Activated naive CD4-positive, alpha-beta T cell treated with Interleukin-2 at 50 U/mL for 16 hours (primary cell): ENCODE data around the gene MYT1.
A peak's percentile ranks its signal among the peaks of the same experiment; 100 is the strongest.

Experiments used
- DNase-seq: peaks from one replicate; pipeline ENCODE4 v3.0.0-alpha.2; 2020

The MYT1 gene

DNA sequence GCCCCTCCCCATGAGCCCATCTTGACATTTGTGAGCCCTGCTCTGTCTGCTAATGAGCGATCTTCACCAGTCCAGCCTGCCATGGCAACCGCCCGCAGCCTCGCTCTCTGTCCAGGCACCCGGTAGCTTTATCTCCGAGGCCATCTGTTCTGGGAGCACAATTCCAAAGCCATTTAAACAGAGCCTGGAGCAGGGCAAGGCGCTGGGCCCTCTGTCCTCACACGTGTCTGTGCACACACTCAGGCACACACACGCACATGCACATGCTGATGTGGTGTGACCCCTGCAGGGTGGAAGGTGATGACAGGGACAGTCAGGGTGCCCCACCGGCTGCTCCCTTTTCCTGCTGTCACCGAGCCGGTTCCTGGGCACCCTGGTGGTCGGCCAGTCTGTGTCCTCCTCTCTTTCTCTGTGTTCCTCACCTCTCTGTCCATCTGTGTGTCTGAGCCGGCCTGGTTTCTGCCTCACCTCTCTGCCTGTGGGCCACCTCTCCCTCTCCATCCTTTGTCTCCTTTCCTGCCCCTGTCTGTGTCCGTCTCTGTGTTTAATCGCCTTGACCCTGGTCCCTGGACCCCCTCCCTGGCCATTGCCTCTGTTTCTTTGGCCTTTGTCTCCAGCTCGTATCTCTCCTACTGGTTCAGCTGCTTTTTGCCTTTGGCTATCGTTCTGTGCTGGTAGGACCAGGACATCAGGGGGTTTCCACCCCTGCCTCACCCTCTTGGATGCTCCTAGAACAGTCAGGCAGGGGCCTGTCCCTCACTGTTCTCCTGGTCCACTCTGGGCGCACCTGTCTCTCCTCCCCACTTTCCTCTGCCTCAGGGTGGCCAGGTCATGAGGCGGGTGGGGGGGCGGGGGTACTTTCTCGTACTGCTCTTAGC, 8.8 kb upstream of the MYT1 start:
- no peak for DNase-seq

DNA sequence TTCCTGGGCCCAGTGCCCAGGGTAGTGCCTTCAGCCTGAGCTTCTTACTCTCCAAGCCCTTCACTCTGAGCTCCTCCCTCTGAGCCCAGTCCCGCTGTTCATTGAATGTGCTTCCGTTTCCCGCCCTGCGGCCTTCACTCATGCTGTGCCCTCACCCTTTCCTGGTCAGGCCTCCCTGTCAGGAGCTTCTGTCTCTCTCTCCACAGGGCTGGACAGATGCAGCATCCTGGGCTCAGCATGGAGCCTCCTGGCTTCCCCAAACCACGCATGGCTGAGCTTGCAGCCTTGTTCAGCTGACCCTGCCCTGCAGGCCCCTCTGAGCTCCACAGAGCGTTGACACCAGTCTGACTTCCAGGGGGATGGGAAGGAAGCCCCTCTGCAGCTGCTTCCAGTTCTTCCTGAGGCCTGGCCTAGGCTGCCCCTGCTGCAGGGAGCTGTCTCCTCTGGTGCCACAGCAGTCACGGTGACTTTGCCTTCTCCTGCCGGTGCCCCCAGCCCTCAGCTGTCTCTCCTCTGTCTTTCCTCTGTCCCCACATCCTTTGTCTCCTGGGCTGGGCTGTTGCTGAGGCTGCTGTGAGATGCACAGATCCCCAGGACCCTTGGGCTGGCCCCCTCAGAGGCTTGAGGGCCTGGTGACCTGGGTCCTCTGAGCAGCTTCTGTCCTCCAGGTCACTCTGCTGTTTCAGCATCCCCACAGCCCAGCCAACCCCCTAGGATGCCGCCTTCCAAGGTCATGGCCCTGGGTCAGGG, 7.9 kb upstream of the MYT1 start:
- no peak for DNase-seq

DNA sequence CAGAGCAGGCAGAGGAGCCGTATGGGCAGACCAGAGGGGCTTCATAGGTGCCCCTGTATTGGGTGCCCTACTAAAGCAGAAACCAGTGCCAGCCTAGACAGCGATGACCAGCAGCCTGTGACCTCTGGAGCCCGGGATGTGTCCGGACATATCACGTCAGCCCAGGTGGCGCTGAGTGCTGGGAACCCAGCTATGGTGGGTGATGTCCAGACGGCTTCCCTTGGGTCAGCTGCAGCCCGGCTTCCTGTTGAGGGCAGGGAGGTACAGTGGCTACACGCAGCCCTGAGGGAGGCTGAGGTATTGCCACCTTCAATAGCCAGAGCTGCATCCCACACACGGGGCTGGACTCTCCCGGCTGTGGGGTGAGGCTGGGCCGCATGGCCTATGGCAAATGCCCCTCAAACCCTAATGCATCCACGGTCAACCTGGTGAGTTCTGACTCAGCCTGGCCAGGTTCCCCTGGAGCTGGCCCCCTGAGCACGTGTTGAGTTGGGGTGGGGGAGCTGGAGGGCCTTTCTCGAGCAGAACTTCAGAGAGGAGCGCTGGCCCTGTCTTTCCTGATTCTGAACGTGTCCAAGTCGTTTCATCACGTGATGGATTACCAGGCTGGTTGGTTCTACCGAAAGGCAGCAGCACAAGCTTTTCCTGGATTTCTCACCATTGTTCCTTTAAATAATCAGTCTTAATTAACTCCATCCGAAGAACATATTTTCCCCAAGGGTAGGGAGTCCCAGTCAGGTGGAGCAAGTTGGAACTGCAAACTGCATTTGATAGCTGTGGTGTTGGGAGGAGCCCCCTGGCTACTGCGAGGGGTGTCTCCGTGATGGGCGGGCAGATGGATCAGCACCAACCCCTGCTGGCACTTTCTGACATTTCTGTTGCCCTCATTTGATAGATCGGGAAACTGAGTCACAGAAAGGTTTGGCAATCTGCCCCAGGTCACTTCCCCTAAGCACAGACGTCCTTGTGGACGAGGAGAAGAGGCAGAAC, 7.1 kb upstream of the MYT1 start:
- no peak for DNase-seq

DNA sequence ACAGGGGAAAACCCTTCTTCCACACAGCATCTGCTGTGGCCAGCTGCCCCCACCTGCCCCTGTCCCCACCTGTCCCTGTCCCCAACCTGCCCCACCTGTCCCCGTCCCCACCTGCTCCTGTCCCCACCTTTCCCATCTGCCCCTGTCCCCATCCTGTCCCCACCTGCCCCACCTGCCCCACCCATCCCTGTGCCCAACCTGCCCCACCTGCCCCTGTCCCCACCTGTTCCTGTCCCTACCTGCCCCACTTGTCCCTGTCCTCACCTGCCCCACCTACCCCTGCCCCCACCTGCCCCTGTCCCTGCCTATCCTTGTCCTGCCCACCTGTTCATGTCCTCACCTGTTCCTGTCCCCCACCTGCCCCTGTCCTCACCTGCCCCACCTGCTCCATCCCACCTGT, 6.4 kb upstream of the MYT1 start:
- DNase-seq: no peak

DNA sequence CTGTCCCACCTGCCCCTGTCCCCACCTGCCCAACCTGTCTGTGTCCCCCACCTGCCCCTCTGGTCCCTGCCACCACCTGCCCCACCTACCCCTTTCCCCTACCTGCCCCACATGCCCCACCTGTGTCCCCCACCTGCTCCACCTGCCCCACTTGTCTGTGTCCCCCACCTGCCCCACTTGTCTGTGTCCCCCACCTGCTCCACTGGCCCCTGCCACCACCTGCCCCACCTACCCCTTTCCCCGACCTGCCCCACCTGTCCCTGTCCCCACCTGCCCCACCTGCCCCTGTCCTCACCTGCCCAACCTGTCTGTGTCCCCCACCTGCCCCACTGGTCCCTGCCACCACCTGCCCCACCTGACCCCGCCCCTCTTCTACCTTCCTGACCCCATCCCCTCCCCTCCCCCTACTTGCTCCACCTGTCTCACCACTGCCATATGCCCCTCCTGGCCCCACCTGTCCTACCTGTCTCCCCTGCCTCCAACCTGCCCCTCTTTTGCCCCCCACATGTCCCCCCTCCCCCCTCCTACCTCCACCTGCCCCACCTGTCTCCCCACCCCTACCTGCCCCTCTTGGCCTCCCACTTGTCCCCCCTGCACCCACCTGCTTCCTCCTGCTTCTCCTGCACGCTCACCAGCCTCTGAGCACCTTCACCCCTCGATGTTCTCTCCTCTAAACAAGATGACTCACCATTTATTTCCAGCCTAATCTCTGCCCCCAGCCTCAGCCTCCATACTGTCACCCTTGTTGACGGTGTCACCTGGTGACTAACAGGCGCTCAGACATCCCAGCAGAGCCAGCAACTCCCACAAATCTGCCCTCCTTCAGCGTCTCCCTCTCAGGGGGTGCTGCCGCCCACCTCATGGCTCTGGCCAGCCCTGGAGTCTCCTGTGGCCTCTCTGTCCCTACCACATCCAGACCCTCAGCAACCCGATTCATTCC, 5.6 kb upstream of the MYT1 start:
- no peak for DNase-seq

DNA sequence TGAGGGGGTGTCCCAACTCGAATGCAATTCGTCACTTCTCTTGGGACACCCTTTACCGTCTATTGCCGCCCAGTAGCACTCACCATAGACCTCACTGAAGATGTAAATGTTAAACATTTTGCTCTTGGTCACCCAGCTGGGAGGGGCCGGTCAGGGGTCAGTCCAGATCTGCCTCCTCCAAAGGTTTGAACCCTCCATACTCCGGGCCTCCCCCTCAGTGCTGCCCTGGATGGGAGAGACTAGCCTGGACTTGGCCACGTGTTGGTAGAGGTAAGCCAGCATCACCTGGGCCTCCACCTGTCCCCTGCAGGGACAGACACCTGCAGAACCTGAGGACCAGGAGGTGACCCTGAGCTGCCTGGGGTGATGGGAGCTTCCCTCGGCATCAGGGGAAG, 5.0 kb upstream of the MYT1 start:
- DNase-seq: no peak

DNA sequence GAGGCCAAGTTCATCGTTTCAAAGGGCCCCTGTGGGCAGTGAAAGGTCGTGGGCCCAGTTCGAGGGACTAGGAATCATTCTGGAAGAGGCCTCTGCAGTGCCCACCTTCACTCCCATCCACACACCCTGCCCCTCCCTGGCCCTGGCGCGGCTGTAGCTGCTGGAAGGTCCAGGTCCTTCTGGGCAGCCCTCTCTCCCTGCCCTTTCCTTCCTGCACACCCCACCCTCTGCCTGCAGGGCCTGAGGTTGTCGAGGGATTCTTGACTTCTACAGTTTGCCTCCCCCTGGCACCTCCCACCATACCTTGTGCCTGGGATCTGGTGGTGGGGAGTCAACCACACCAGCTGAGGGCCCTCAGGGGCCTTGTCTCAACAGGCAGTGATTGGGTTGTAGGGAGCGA, 4.5 kb upstream of the MYT1 start:
- DNase-seq: no peak

DNA sequence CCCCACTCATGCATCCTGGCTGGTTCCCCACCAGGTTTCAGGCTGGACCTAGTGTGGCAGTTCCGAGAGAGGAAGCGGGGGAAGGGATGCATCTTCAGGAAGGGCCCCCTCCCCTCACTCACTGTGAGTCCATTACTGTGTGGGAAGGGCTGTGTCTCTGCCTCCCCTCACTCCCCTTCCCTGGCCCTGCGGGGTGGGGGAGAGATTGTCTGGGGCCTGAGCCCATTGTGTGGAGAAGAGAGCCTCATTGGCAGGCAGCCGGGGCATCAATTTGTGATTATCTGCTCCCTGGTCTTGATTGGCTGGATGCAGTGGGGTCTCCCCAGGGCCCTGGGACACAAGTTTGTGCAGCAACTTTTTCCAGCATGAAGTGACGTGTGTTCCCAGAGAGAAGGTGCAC, 4.1 kb upstream of the MYT1 start:
- no peak for DNase-seq

DNA sequence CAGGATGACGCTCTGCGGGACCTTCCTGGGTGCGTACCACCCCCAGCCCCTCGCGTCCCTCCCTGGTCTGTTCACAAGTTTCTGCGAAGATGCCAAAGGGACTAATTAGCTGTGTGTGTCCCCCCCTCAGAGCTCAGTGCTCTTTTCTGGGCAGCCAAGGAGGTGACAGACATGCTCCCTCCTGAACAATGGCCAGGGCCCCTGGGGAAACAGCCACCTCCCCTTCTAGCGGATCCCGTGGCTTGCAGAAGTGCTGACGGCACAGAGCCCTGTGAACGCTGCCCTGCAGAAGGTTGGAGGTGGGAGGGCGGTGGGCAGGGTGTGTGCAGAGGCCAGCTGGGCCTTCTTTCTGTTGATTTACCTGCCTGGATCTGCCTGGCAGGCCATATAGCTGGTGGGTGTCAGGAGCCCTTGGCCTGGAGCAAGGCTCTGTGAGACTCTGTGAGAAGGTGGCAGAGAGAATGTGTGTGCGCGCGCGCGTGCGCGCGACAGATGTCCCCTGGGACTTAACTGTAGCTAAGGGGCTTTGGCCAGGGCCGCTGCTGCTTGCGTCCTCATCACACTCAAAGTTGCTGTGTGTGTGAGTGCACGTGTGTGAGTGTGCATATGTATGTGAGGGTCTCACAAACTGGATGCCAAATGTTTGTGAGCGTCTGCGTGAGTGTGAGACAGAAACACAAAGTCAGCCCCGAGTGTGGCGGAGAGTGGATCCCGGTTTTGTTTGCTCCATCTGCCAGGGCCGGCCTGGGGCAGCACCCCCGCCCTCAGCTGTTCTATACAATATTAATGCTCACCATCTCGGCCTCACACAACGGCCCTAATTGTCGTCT, 3.5 kb upstream of the MYT1 start:
- no peak for DNase-seq

DNA sequence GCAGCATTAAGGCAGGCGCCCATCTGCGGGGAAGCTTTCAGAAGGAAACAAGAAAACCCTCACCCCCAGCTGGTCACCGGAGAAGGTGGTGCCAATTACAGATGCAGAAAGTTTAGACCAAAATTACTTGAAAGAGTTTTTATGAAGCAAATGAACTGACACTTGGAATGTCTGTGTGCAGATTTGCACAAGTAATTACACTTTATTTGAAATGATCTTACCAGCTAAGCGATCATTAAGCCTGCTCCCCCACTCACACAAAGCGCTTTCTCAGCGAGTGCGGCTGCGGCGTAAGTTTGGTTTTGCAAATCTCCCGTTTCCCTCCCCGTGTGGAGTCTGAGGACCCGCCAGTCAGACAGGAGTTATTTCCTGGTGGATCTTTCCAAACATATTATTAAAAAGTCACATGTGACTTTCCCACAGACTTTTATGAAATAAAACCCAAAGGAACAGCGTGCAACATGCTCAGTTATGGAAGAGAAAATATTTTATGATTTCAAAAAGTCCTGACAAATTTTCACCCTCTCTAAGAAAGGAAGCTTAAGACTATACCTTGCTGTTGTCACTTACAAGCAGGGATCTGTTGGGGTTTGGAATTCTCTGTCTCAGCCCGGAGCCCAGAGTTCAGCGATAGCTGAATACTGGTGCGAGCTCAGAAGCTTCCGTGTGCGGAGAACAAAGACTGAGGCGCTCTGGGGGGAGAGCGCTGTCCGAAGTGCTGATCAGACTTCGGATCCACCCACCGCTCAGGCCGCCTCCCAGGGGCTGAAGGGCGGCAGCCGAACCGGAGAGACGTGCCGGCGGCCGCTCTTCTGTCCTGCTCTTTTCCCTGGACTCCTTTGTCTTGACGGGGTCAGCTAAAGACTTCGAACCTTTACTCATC, 2.7 kb upstream of the MYT1 start:
- DNase-seq: peak; percentile 35

DNA sequence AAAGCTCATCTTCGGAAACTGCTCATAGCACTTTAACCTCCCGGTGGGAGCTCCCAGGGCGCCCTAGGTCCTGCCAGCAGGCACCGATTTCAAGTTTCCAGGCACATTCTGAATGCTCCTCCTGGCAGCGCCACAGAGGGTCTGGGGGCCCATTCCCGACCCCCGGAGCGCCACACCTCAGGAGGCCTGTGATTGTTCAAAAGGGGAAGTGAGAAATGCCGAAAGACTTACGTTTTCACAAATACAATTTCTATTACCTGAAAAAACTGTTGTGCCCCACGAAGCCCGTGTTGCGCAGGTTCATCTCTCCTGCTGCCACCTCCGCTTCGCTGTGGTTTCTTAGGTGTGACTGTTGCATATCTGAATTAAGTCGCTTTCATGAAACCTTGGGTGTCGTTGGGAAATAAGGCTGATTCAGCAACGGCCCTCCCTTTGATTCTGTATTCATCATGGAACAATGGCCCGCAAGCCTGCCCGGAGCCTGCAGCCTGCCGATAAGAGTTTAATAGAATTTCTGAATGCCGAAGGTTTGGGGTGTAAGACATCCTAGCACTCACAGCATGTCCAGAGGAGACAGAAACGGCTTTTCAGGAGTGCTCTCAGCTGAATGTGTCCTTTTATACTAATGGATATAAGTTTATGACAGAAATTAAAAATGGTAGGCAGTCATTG, 1.9 kb upstream of the MYT1 start:
- DNase-seq: no peak

DNA sequence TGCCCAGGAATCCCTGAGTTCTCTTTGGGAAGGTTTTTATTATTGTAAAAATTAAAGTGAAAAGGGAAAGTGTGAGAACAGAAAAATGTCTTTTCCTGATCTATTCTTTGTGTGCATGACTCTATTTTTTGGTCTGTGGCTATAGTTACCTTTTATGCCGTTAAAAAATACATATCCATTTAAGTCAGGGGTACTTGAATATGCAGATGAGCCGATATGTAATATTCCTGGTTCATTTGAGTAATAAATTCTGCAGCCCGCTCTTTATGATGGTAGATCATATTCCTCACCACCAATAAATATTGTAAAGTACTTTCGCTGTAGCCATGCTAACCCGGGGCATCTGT, 503 bp upstream of the MYT1 start:
- DNase-seq: no peak

DNA sequence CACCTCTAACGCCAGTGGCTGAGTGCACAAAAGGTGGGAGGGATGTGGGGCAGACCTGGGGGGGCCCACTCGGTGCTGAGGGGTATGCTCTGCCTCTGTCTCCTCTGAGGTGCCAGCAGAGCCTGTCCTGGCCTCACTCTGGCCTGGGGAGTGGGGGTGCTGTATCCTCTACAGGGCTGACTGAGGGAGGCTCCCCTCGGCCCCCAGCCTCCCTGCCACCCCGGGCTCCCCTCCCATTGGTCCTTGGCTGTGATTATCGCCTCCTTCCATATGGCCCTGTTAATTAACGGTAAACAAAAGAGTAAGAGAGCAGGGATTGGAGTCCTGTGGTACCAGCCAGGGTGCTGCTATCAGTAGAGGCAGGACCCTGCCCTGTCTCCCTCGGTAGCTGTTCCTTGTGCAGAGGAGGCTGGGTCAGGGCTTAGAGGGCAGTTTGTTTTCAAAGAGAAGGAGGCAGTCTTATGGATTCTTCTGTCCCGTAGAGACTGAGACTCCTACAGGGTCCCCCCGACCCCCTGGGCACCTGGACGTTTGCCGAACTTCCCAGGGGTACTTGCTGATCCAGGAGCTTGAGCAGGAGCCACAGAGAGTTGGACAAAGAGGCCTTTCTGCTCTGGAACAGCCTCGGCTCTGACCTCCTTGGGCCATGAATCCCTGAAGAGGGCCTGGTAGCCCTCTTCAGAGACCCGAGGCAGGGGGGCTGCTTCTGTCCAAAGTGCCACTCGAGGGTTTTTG, 1.8 kb downstream of the MYT1 start:
- no peak for DNase-seq

DNA sequence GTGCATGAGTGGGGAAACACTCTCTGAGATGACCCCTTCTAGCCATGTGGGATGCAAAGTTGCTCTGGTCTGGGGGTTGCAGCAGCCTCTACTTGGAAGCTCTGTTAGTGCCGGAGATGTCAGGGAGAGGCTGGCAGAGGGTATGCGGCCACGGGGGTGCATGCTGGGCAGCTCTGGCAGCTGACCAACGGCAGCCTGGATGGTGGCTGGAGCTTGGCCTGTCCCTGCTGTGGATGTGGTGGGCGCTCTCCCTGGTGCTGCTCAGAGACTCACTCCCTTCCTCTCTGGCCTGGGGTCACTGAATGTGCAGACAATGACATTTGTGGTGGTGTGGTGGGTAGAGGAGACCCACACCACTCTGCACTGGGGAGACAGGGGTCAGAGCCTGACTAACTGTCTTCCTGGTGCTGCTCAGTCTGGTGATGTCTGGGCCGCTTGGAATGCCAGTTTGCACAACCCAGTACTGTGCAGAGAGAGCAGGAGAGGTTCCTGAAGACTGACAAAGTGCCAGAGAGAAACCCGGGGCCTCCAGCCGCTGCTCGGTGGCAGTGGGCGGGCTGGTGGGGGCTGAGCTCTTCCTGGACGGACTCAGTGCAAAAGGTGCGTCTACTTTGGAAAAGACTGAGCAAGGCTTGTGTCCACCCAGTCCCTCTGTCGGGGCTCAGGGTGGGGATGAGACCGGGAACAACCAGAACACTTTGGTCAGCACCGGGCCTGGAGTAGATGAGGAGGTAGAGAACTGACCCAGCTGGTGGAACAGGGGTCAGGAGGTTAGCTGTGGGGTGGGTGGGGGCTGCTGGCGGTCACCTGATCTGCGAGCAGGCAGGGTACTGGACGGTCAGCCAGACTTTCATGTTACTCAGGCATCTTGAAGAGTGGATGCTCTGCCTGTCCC, 2.7 kb downstream of the MYT1 start:
- no peak for DNase-seq

DNA sequence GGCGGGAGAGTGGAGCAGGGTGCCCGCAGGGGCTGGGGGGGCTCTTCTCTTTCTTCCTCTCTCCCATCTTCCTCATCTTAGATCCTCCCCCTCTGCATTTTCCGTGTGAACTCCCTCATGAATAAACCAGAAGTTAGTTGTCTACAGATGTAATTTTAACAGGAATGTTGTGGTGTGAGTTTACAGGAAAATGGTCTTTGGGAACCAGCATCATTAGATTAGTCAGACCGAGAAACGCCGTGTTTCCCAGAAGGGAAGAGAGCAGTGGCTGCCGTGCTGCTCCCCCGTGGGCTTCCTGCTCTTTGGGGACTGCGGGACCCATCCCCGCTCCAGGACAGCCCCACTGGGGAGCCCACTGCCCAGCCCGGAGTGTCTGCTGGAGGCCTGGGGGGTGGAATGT, 3.4 kb downstream of the MYT1 start:
- no peak for DNase-seq

DNA sequence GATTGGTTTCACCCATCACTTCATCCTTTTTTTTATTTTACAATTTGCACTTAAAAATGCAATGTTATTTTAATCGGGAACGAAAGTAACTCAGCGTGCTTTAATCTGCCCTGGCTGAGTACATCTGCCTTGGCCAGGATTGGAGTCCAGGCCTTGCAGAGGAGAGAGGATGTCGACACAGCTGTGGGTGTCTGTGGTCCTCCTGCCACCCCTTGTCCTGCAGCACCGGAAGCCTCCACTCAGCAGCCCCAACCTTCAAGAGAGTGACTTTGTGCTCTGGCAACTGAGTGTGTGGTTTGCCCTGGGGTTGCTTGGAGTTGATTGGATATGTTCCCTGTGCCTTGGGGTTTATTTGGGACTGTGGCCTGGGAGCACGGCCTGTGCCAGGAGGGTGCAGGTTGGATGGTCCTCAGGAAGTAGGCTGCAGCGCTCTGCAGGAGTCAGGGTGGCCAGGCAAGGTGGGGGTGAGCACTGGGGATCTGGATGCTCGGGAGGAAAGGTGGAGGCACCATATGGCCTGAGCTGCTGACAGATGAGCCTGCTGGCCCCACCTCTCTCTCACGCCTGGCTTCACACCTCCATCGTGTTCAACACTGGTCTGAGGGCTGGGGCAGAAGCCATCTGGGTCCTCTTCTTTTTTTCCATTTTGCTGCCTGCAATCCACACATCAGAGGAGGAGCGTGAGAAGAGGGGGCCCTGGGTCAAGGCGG, 4.3 kb downstream of the MYT1 start:
- DNase-seq: no peak

DNA sequence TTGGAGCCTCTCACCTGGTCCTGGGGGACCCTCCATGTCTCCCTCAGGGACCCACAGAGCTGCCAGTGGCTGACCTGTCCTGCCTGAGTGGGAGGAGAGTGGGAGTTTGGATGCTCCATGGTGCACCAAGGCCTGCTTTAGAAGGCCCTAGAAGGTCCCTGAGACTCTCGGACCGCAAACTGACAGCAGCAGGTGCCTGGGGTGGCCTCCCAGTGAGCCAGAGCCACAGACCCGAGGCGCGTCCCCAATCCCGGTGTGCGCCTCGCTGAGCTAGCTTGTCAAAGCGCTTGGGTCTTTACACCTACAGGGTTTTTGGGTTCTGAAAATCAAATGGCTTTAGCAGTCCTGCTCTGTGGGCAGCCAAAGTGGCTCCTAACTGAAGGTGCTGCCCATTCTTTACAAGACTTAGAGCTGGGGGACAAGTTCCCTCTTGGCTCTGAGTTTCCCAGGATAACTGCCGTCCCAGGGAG, 4.9 kb downstream of the MYT1 start:
- no peak for DNase-seq
